Skeletal muscle tissue (tissue), 4 donors: ENCODE results near the gene EVI5L. TPM values are rescaled to one million over a fixed set of nuclear protein-coding genes. Genes with fewer than 3 reads are reported as not detected.

Source experiments
- H3K27ac ChIP-seq: one replicate; pipeline ENCODE4 v1.7.0; 2013; ENCODE audit warnings: mild to moderate bottlenecking, low read depth, low read length, inconsistent platforms
- H3K27me3 ChIP-seq, 3 donors: one replicate each; pipeline ENCODE4 v1.7.0; 2013; ENCODE audit warnings: low read length in 3 of 3; ENCODE audit not compliant: control insufficient read depth in 3 of 3, insufficient read depth in 3 of 3
- H3K36me3 ChIP-seq, 3 donors: one replicate each; pipeline ENCODE4 v1.7.0; 2013; ENCODE audit warnings: low read length in 3 of 3; ENCODE audit not compliant: control insufficient read depth in 3 of 3, insufficient read depth in 3 of 3
- H3K4me1 ChIP-seq, 3 donors: one replicate each; pipeline ENCODE4 v1.7.0; 2013; ENCODE audit warnings: low read length in 3 of 3, mild to moderate bottlenecking in 3 of 3; ENCODE audit not compliant: control insufficient read depth in 3 of 3, insufficient read depth in 3 of 3
- H3K4me3 ChIP-seq, 3 donors: one replicate each; pipeline ENCODE4 v1.7.0; 2013; ENCODE audit warnings: low read length in 3 of 3
- H3K9ac ChIP-seq, 3 donors: one replicate each; pipeline ENCODE4 v1.7.0; 2013; ENCODE audit warnings: low read length in 3 of 3, mild to moderate bottlenecking in 3 of 3, moderate library complexity in 2 of 3, low read depth in 1 of 3
- H3K9me3 ChIP-seq, 3 donors: one replicate each; pipeline ENCODE4 v1.7.0; 2013; ENCODE audit warnings: low read length in 3 of 3; ENCODE audit not compliant: control insufficient read depth in 3 of 3
- total RNA-seq: library from RNA; depleted of rRNA; stranded (reverse); fragments of >200 nt; gene quantifications from one replicate; pipeline ENCODE4 v1.2.3, GENCODE V29; 2014
- donor health status: Osteomylitis.

Gene EVI5L
- total RNA-seq, 1 donor from 2014 or later, result 9.4 TPM

GRCh38 chr19:7830823-7831222, 805 bp downstream of the EVI5L start:
- Histone ChIP-seq H3K4me3 (peak overlapping the region; percentile 43 to 65 (median 49)), H3K4me1 (peaks cover 16 to 24% (median 23%) of the 10 kb centered on the region in 3 donors), H3K9ac (peak overlapping the region in 1 of 3 donors; percentile 80), H3K27me3 (peaks cover 0 to 5% (median 0%) of the 10 kb centered on the region in 3 donors), H3K27ac (no peak overlapping the region), H3K9me3 (no peaks in the 10 kb centered on the region), H3K36me3 (no peaks in the 10 kb centered on the region)

GRCh38 chr19:7831452-7831851, 1.4 kb downstream of the EVI5L start:
- Histone ChIP-seq H3K4me1 (peaks cover 16 to 24% (median 23%) of the 10 kb centered on the region in 3 donors), H3K36me3 (no peaks in the 10 kb centered on the region), H3K27me3 (peaks cover 0 to 5% (median 0%) of the 10 kb centered on the region in 3 donors), H3K9me3 (no peaks in the 10 kb centered on the region), H3K27ac (no peak overlapping the region), H3K4me3 (no peak overlapping the region), H3K9ac (peak overlapping the region; percentile 14 to 80 (median 43))

- Histone ChIP-seq H3K36me3 (no peaks in the 10 kb centered on the region), H3K4me3 (no peak overlapping the region), H3K27ac (no peak overlapping the region), H3K9ac (no peak overlapping the region), H3K9me3 (no peaks in the 10 kb centered on the region), H3K27me3 (peaks cover 0 to 5% (median 0%) of the 10 kb centered on the region in 3 donors), H3K4me1 (peaks cover 16 to 24% (median 23%) of the 10 kb centered on the region in 3 donors)
Observed at GRCh38 chr19:7832009-7832408, 2.0 kb downstream of the EVI5L start.

- H3K27me3 ChIP-seq, result peaks cover 0 to 5% (median 0%) of the 10 kb centered on the region in 3 donors
- H3K36me3 ChIP-seq, result no peaks in the 10 kb centered on the region
- H3K9me3 ChIP-seq, result no peaks in the 10 kb centered on the region
- H3K27ac ChIP-seq, result no peak overlapping the region
- no peak overlapping the region for H3K9ac ChIP-seq
- H3K4me1 ChIP-seq, result peaks cover 16 to 24% (median 23%) of the 10 kb centered on the region in 3 donors
- no peak overlapping the region for H3K4me3 ChIP-seq
Observed at GRCh38 chr19:7832781-7833180, 2.8 kb downstream of the EVI5L start.

GRCh38 chr19:7833225-7834099, 3.4 kb downstream of the EVI5L start:
- H3K4me3 ChIP-seq, result peak overlapping the region in 1 of 3 donors; percentile 13
- H3K36me3 ChIP-seq, result no peaks in the 10 kb centered on the region
- H3K27me3 ChIP-seq, result peaks cover 0 to 4% (median 0%) of the 10 kb centered on the region in 3 donors
- peaks cover 16 to 24% (median 23%) of the 10 kb centered on the region in 3 donors for H3K4me1 ChIP-seq
- H3K9me3 ChIP-seq, result no peaks in the 10 kb centered on the region
- no peak overlapping the region for H3K9ac ChIP-seq
- no peak overlapping the region for H3K27ac ChIP-seq

- Histone ChIP-seq H3K4me1 (no peaks in the 10 kb centered on the region), H3K27ac (no peak overlapping the region), H3K36me3 (no peaks in the 10 kb centered on the region), H3K27me3 (no peaks in the 10 kb centered on the region), H3K9ac (no peak overlapping the region), H3K4me3 (no peak overlapping the region), H3K9me3 (peaks cover 0 to 2% (median 0%) of the 10 kb centered on the region in 3 donors)
Observed at GRCh38 chr19:7839476-7839875, 9.5 kb downstream of the EVI5L start.

GRCh38 chr19:7840629-7841028, 10.6 kb downstream of the EVI5L start:
- Histone ChIP-seq H3K36me3 (no peaks in the 10 kb centered on the region), H3K4me3 (no peak overlapping the region), H3K9ac (no peak overlapping the region), H3K27ac (no peak overlapping the region), H3K4me1 (no peaks in the 10 kb centered on the region), H3K9me3 (peaks cover 0 to 2% (median 0%) of the 10 kb centered on the region in 3 donors), H3K27me3 (no peaks in the 10 kb centered on the region)

- Histone ChIP-seq H3K4me3 (no peak overlapping the region), H3K27ac (no peak overlapping the region), H3K9ac (no peak overlapping the region), H3K36me3 (no peaks in the 10 kb centered on the region), H3K27me3 (no peaks in the 10 kb centered on the region), H3K9me3 (peaks cover 0 to 2% (median 0%) of the 10 kb centered on the region in 3 donors), H3K4me1 (no peaks in the 10 kb centered on the region)
Observed at GRCh38 chr19:7841751-7842660, 12.0 kb downstream of the EVI5L start.

- H3K9me3 ChIP-seq, result peaks cover 0 to 2% (median 0%) of the 10 kb centered on the region in 3 donors
- no peaks in the 10 kb centered on the region for H3K36me3 ChIP-seq
- H3K9ac ChIP-seq, result no peak overlapping the region
- no peaks in the 10 kb centered on the region for H3K27me3 ChIP-seq
- no peak overlapping the region for H3K27ac ChIP-seq
- H3K4me1 ChIP-seq, result no peaks in the 10 kb centered on the region
- H3K4me3 ChIP-seq, result no peak overlapping the region
Observed at GRCh38 chr19:7842661-7843294, 12.8 kb downstream of the EVI5L start.
